IMR-90 (cell line): ENCODE data around the gene CDA. TPM values are rescaled to one million over a fixed set of nuclear protein-coding genes. Genes with fewer than 3 reads are reported as not detected.

Experiments
- ATAC-seq: fragments of 200-7000 bp; cut with Tn5 transposase; 2 replicates; pipeline ENCODE4 v1.9.1; 2020; ENCODE audit warnings: low read depth, mild to moderate bottlenecking, moderate library complexity
- BruUV-seq: library from RNA; stranded (reverse); fragments of 400-500 nt; replicated peaks from 2 replicates; lab custom pipeline; 2021; lab: Mats Ljungman, UMichigan
- CTCF ChIA-PET: fragments of 300-600 bp; formaldehyde crosslinking; extraction: SDS; loops from one replicate; lab custom pipeline; 2021; ENCODE audit warnings: antibody characterized with exemption; lab: Yijun Ruan, JAX
- POLR2A ChIA-PET: fragments of 300-600 bp; sonication (Branson Sonifier 250); formaldehyde crosslinking; loops from one replicate; lab custom pipeline; 2022; ENCODE audit warnings: antibody characterized with exemption; ENCODE audit not compliant: unreplicated experiment; lab: Charles Lee
- DNase-seq: peaks from one replicate; pipeline ENCODE4 v3.0.0; 2013
- H2AFZ ChIP-seq: replicated peaks from 2 replicates; pipeline ENCODE3; 2013; ENCODE audit warnings: low read length, mild to moderate bottlenecking; ENCODE audit not compliant: poor library complexity
- H2AK5ac ChIP-seq: 2 replicates; pipeline ENCODE4 v1.6.1; 2013; ENCODE audit warnings: low read depth, low read length, inconsistent platforms
- H2AK9ac ChIP-seq: replicated peaks from 2 replicates; pipeline ENCODE3; 2013; ENCODE audit warnings: mild to moderate bottlenecking, low read depth, low read length, moderate library complexity; ENCODE audit not compliant: poor library complexity
- H2BK120ac ChIP-seq: 2 replicates; pipeline ENCODE4 v1.6.1; 2013; ENCODE audit warnings: low read depth, low read length, inconsistent platforms
- H2BK15ac ChIP-seq: 3 replicates; pipeline ENCODE4 v1.6.1; 2013; ENCODE audit warnings: low read depth, low read length, inconsistent platforms
- H2BK20ac ChIP-seq: 2 replicates; pipeline ENCODE4 v1.6.1; 2013; ENCODE audit warnings: low read depth, mild to moderate bottlenecking, inconsistent platforms, low read length, moderate library complexity
- H2BK5ac ChIP-seq: 2 replicates; pipeline ENCODE4 v1.6.1; 2013; ENCODE audit warnings: mild to moderate bottlenecking, low read depth, low read length, inconsistent platforms; ENCODE audit not compliant: poor library complexity, severe bottlenecking
- H3K14ac ChIP-seq: replicated peaks from 2 replicates; pipeline ENCODE4 v1.6.1; 2013; ENCODE audit warnings: low read depth, low read length, inconsistent platforms
- H3K18ac ChIP-seq: 2 replicates; pipeline ENCODE4 v1.6.1; 2013; ENCODE audit warnings: low read depth, low read length, control low read depth
- H3K23ac ChIP-seq: 2 replicates; pipeline ENCODE4 v1.6.1; 2013; ENCODE audit warnings: low read depth, low read length, inconsistent platforms
- H3K27ac ChIP-seq: 2 replicates; pipeline ENCODE4 v1.5.1; 2013; ENCODE audit warnings: mild to moderate bottlenecking, control low read depth, low read length; ENCODE audit not compliant: insufficient read depth
- H3K27me3 ChIP-seq: 2 replicates; pipeline ENCODE4 v1.6.1; 2013; ENCODE audit warnings: low read length; ENCODE audit not compliant: control insufficient read depth, insufficient read depth
- H3K36me3 ChIP-seq: 2 replicates; pipeline ENCODE4 v1.6.1; 2013; ENCODE audit warnings: low read length, mixed read lengths; ENCODE audit not compliant: control insufficient read depth, insufficient read depth
- H3K4ac ChIP-seq: 2 replicates; pipeline ENCODE4 v1.6.1; 2013; ENCODE audit warnings: low read depth, low read length, inconsistent platforms
- H3K4me1 ChIP-seq: 2 replicates; pipeline ENCODE4 v1.6.1; 2013; ENCODE audit warnings: low read length, mixed read lengths; ENCODE audit not compliant: control insufficient read depth, insufficient read depth
- H3K4me2 ChIP-seq: 2 replicates; pipeline ENCODE4 v1.6.1; 2013; ENCODE audit warnings: low read depth, mild to moderate bottlenecking, control low read depth, low read length, moderate library complexity
- H3K4me3 ChIP-seq: 2 replicates; pipeline ENCODE4 v1.5.1; 2013; ENCODE audit warnings: low read depth, mild to moderate bottlenecking, control low read depth, low read length, moderate library complexity; ENCODE audit not compliant: insufficient read depth
- H3K56ac ChIP-seq: 2 replicates; pipeline ENCODE4 v1.6.1; 2013; ENCODE audit warnings: low read length, inconsistent platforms; ENCODE audit not compliant: insufficient read depth; ENCODE audit errors: extremely low read depth
- H3K79me1 ChIP-seq, 2 experiments: 2 replicates each; pipeline ENCODE4 v1.6.1; 2013; ENCODE audit warnings: low read length in 2 of 2, inconsistent platforms in 1 of 2, low read depth in 1 of 2
- H3K9ac ChIP-seq: 2 replicates; pipeline ENCODE4 v1.6.1; 2013; ENCODE audit warnings: low read depth, low read length, control low read depth
- H3K9me1 ChIP-seq: 2 replicates; pipeline ENCODE4 v1.6.1; 2013; ENCODE audit warnings: low read length, inconsistent platforms; ENCODE audit not compliant: insufficient read depth
- H3K9me3 ChIP-seq: 2 replicates; pipeline ENCODE4 v1.6.1; 2013; ENCODE audit warnings: low read length; ENCODE audit not compliant: control insufficient read depth, insufficient read depth
- H4K20me1 ChIP-seq: 2 replicates; pipeline ENCODE4 v1.6.1; 2013; ENCODE audit warnings: low read length, inconsistent platforms; ENCODE audit not compliant: insufficient read depth
- H4K5ac ChIP-seq: 2 replicates; pipeline ENCODE4 v1.6.1; 2013; ENCODE audit warnings: mild to moderate bottlenecking, low read depth, low read length, control low read depth
- H4K8ac ChIP-seq, 2 experiments: 2 replicates each; pipeline ENCODE4 v1.6.1; 2013; ENCODE audit warnings: low read depth in 2 of 2, low read length in 2 of 2, control low read depth in 1 of 2, inconsistent platforms in 1 of 2
- H4K91ac ChIP-seq: 2 replicates; pipeline ENCODE4 v1.6.1; 2013; ENCODE audit warnings: low read depth, low read length, inconsistent platforms; ENCODE audit not compliant: insufficient read depth
- FOS ChIP-seq: fragments of 150-350 bp; IDR thresholded peaks from 2 replicates; pipeline ENCODE4 v1.6.1; 2016; ENCODE audit warnings: low read depth, low read length
- MAZ ChIP-seq: IDR thresholded peaks from 2 replicates; pipeline ENCODE4 v1.6.1; 2012; ENCODE audit warnings: low read depth, mild to moderate bottlenecking, low read length, improper control_type of control experiment, moderate library complexity, borderline replicate concordance
- MXI1 ChIP-seq: IDR thresholded peaks from 2 replicates; pipeline ENCODE4 v1.6.1; 2012; ENCODE audit warnings: low read depth, mild to moderate bottlenecking, low read length, moderate library complexity, borderline replicate concordance
- WGBS, 2 experiments: methylation state at CpG; one replicate each; pipeline versions ENCODE4 v1.1.5 to v1.1.7; 2013; ENCODE audit warnings: missing lambda C conversion rate in 2 of 2; ENCODE audit not compliant: insufficient read length in 1 of 2; ENCODE audit errors: extremely low coverage in 2 of 2; 5-methylcytosine and 5-hydroxymethylcytosine counted together
- dilution Hi-C: fragments of 300-500 bp; cut with HindIII; formaldehyde crosslinking; loops from one replicate; pipeline ENCODE4 v1.14.3; 2018; ENCODE audit warnings: low sequenced_read_pairs; ENCODE audit not compliant: unreplicated experiment
- in situ Hi-C: fragments of 300-500 bp; cut with MboI; formaldehyde crosslinking; loops from 3 replicates; pipeline ENCODE4 v1.14.3; 2019; ENCODE audit warnings: low sequenced_read_pairs, inconsistent platforms, mixed read lengths
- intact Hi-C: fragments of 100-400 bp; cut with micrococcal nuclease; formaldehyde crosslinking; loops from 2 replicates; pipeline ENCODE4 v1.10.0; 2022
- polyA plus RNA-seq, 3 experiments: library from polyadenylated mRNA; depleted of rRNA; stranded (reverse); fragments of >200 nt; gene quantifications; 2 replicates each; pipeline ENCODE4 v1.2.3, GENCODE V29; 2012; ENCODE audit warnings: low replicate concordance in 1 of 3
- total RNA-seq: library from RNA; depleted of rRNA; stranded (reverse); fragments of >200 nt; gene quantifications from 2 replicates; pipeline ENCODE4 v1.2.3, GENCODE V29; 2012

CDA gene
- total and polyA plus RNA-seq, 2 of the 4 experiments (the other 2 are of a cell fraction), result 0.90 to 9.4 TPM

- H3K4me1 ChIP-seq, result no peaks in the 10 kb centered on the region
- H3K18ac ChIP-seq, result no peak overlapping the region
- H4K91ac ChIP-seq, result no peak overlapping the region
- H2BK20ac ChIP-seq, result no peak overlapping the region
- no peaks in the 10 kb centered on the region for H3K9me1 ChIP-seq
- ATAC-seq (no peak), DNase-seq (no peak)
- TF ChIP-seq MAZ, result no peak
- TF ChIP-seq MXI1, result no peak
- TF ChIP-seq FOS, result no peak
- H3K56ac ChIP-seq, result no peak overlapping the region
- H3K4me2 ChIP-seq, result no peak overlapping the region
- H3K36me3 ChIP-seq, result peaks cover 61% of the 10 kb centered on the region
- H4K8ac ChIP-seq, result no peak overlapping the region
- no peak overlapping the region for H3K27ac ChIP-seq
- no peak overlapping the region for H3K9ac ChIP-seq
- ChIA-PET CTCF (no interaction called here), POLR2A (no interaction called here)
- dilution Hi-C loops (no loop called here), in situ Hi-C loops (loop anchor here (25.0 kb wide), 1 partner anchor 436 kb away; no protein-coding TSS in a partner anchor), intact Hi-C loops (no loop called here)
- no peak overlapping the region for H2BK120ac ChIP-seq
- no peak overlapping the region for H2BK5ac ChIP-seq
- H3K9me3 ChIP-seq, result no peaks in the 10 kb centered on the region
- no peak overlapping the region for H2BK15ac ChIP-seq
- no peak overlapping the region for H2AFZ ChIP-seq
- no peak overlapping the region for H2AK9ac ChIP-seq
- BruUV-seq, result no TSS peak
- H3K79me1 ChIP-seq, result peaks cover 0 to 5% of the 10 kb centered on the region in 2 experiments; a peak in 1 of 4 replicates
- 95% methylated on average over 5 of the region's 13 CpGs; no CpG with 5 or more reads in 1 of the 2 experiments for WGBS, 2 experiments
- H3K23ac ChIP-seq, result no peak overlapping the region
- H3K4ac ChIP-seq, result no peak overlapping the region
- no peaks in the 10 kb centered on the region for H4K20me1 ChIP-seq
- no peak overlapping the region for H4K5ac ChIP-seq
- no peak overlapping the region for H3K14ac ChIP-seq
- no peak overlapping the region for H2AK5ac ChIP-seq
- no peaks in the 10 kb centered on the region for H3K27me3 ChIP-seq
- H3K4me3 ChIP-seq, result no peak overlapping the region
Measured at GRCh38 chr1:20648438-20648837, 59.5 kb downstream of the CDA start.
